Adrenal gland (tissue), 5 donors: ENCODE data around the gene SQOR.

Experiments used
- POLR2A ChIP-seq, 2 donors: fragments of 450-650 bp; IDR thresholded peaks; one replicate each; pipeline ENCODE4 v1.6.1; 2017; ENCODE audit warnings: antibody characterized with exemption in 2 of 2, mild to moderate bottlenecking in 2 of 2, moderate library complexity in 1 of 2
- TF ChIP-seq, protein P1 (sequence below), 6 experiments: fragments of 450-650 bp in 4 of 6; fragments of 200-600 bp in 2 of 6; sonication (generic) in 1 of 6; IDR thresholded peaks; 1 replicate in 5 of 6; 2 replicates in 1 of 6; pipeline versions ENCODE4 v1.5.1 to v1.8.0; 2016 to 2021; ENCODE audit warnings: antibody characterized with exemption in 6 of 6, mild to moderate bottlenecking in 2 of 6, moderate library complexity in 1 of 6
- donor health status: DM: no; HTN: no; CAD: no.

DNA sequence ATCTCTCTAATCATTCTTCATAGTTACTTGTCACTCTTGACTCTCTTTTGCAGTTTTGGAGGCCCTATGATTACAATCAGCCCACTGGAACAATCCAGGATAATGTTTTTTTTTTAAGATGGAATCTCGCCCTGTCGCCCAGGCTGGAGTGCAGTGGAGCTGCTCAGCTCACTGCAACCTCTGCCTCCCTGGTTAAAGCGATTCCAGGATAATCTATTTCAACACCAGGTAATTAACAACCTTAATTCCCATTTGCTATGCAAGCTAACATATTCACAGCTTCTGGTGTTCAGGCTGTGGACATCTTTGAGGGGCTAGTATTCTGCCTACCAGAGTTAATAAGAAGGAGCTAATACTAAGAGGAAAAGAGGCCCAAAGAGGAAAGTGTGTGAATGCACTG lies 48.7 kb upstream of the SQOR start:
- TF ChIP-seq, protein P1, sequence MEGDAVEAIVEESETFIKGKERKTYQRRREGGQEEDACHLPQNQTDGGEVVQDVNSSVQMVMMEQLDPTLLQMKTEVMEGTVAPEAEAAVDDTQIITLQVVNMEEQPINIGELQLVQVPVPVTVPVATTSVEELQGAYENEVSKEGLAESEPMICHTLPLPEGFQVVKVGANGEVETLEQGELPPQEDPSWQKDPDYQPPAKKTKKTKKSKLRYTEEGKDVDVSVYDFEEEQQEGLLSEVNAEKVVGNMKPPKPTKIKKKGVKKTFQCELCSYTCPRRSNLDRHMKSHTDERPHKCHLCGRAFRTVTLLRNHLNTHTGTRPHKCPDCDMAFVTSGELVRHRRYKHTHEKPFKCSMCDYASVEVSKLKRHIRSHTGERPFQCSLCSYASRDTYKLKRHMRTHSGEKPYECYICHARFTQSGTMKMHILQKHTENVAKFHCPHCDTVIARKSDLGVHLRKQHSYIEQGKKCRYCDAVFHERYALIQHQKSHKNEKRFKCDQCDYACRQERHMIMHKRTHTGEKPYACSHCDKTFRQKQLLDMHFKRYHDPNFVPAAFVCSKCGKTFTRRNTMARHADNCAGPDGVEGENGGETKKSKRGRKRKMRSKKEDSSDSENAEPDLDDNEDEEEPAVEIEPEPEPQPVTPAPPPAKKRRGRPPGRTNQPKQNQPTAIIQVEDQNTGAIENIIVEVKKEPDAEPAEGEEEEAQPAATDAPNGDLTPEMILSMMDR (IDR thresholded peaks at IDR 0.05), result no peak
- no peak for TF ChIP-seq POLR2A (IDR thresholded peaks at IDR 0.05)
